H1 (cell line): Measurements from ENCODE around the gene ADGRG1.

Experiments used
- RFX5 ChIP-seq: IDR thresholded peaks from 2 replicates; pipeline ENCODE4 v1.6.1; 2011; ENCODE audit warnings: low read depth, low read length, improper control_type of control experiment, borderline replicate concordance
- RNF2 ChIP-seq: fragments of 200-900, 300-1000 bp; sonication (generic); IDR thresholded peaks from 2 replicates; pipeline ENCODE4 v1.7.1; 2016; ENCODE audit warnings: borderline replicate concordance, low read depth, mild to moderate bottlenecking, antibody characterized with exemption, low read length; ENCODE audit not compliant: poor library complexity, severe bottlenecking; ENCODE audit errors: missing control alignments
- SIN3A ChIP-seq, 2 experiments: IDR thresholded peaks in 1 of 2; conservative IDR thresholded peaks in 1 of 2; 2 replicates each; pipeline ENCODE4 v1.6.1; 2011 to 2012; ENCODE audit warnings: low read length in 2 of 2, improper control_type of control experiment in 1 of 2, low read depth in 1 of 2, mild to moderate bottlenecking in 1 of 2
- TF ChIP-seq, protein P1 (sequence below), 3 experiments: IDR thresholded peaks; 1 replicate in 2 of 3; 2 replicates in 1 of 3; pipeline versions ENCODE4 v1.5.1 to v1.6.1; 2011; ENCODE audit warnings: low read length in 3 of 3, mild to moderate bottlenecking in 3 of 3, inconsistent platforms in 2 of 3, low read depth in 1 of 3, moderate library complexity in 1 of 3; ENCODE audit not compliant: insufficient read depth in 1 of 3; ENCODE audit errors: control extremely low read depth in 1 of 3

DNA sequence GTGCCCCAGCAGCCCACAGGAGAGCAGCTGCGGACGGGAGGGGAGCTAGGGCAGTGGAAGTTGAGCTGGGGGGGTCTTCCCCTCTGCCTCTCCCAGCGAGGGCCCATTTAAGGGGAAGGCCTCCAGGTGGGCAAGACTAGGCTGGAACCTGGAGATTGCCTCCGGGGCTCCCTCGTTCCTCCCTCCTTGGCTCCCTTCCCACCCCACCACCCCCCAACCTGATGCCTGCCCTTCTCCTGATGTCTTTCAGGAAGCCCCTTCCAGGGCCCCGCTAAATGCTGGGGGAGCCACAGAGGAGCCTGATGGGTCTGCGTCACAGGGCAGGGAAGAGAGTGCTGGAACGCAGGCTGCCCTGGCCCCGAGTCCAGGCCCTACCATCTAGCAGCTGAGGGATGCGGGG lies 16.7 kb downstream of the ADGRG1 start:
- TF ChIP-seq RNF2 (no peak), SIN3A (conservative IDR thresholded peaks at IDR 0.05 in 1 of 2, IDR thresholded peaks at IDR 0.05 in 1 of 2; ENCODE audit: low read depth in 1 of 2, low read length in 2 of 2) (no peak), RFX5 (no peak)
- TF ChIP-seq, protein P1, sequence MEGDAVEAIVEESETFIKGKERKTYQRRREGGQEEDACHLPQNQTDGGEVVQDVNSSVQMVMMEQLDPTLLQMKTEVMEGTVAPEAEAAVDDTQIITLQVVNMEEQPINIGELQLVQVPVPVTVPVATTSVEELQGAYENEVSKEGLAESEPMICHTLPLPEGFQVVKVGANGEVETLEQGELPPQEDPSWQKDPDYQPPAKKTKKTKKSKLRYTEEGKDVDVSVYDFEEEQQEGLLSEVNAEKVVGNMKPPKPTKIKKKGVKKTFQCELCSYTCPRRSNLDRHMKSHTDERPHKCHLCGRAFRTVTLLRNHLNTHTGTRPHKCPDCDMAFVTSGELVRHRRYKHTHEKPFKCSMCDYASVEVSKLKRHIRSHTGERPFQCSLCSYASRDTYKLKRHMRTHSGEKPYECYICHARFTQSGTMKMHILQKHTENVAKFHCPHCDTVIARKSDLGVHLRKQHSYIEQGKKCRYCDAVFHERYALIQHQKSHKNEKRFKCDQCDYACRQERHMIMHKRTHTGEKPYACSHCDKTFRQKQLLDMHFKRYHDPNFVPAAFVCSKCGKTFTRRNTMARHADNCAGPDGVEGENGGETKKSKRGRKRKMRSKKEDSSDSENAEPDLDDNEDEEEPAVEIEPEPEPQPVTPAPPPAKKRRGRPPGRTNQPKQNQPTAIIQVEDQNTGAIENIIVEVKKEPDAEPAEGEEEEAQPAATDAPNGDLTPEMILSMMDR (IDR thresholded peaks at IDR 0.05; ENCODE audit: control extremely low read depth in 1 of 3, insufficient read depth in 1 of 3, low read depth in 1 of 3, low read length in 3 of 3): no peak
